Measurements from ENCODE around the gene CD58. TPM values are rescaled to one million over a fixed set of nuclear protein-coding genes. Genes with fewer than 3 reads are reported as not detected.

CD58 gene
- polyA plus RNA-seq, 3 donors: 16.6 to 19.1 (median 18.8) TPM

DNA sequence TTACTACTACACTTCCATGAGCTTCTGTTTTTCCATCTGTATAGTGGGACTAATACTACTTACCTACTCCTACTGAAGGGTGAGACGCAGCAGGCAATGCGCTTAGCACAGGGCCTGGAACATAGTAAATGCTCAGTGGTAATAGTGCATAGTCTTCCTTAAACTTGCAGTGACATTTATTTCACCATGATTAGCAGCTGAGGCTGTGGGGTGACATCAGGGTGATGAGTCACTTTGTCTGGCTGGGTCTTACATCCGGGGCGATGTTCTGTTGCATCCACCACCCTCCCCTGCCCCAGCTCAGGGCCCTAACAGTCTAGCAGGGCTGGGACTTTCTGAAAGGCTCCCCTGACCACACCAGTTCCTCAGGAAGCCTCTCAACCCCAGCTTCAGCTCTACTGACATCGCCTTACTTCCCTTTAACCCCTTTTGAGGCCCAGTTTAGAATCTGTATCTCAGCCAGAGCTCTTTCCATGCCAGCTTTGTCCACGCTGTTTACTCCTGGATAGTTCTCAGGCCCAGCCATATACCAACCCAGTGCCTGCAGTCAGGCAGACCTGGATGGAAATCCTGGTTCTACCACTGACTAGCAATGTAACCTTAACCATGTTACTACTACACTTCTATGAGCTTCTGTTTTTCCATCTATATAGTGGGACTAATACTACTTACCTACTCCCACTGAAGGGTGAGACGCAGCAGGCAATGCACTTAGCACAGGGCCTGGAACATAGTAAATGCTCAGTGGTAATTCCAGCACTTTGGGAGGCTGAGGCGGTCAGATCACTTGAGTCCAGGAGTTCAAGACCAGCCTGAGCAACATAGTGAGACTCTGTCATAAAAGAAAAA lies 66.3 kb downstream of the CD58 start:
- no peak for DNase-seq (ENCODE audit: extremely low read depth in 1 of 11, low read depth in 9 of 11, low spot score in 4 of 11)

DNA sequence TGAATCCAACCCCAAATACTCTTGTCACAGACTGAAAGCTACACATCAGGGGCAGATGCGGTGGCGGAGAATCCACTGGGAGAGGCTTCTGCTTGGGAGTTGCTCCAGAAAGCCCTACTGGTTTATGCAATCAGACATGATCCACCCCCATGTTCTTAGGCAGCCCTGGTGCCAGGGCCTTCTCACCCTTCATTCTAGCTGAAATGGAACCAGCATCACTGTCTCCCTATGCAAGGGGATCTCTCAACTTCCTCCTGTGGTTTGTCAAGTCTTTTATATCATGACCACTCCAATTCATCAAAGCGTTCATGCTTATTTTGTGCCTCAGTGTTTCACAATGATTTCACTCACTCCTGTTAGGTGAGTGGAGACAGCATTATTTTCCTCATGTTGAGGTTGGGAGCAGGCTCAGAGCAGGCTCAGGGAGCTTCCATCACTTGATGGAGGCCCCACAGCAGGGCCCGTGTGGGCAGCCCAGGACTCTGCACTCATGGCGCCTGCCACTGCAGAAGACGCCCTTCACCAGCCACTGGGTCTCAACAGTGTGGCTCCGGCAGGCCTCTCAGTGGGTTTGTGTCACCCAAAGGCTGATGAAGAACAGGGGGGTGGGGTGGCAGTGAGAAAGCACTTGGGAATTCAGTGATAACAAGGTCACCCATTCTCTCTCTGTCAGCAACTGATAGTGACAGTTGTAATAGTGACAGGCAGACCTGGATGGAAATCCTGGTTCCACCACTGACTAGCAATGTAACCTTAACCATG lies 67.1 kb downstream of the CD58 start:
- DNase-seq (ENCODE audit: extremely low read depth in 1 of 11, low read depth in 9 of 11, low spot score in 4 of 11): no peak

DNA sequence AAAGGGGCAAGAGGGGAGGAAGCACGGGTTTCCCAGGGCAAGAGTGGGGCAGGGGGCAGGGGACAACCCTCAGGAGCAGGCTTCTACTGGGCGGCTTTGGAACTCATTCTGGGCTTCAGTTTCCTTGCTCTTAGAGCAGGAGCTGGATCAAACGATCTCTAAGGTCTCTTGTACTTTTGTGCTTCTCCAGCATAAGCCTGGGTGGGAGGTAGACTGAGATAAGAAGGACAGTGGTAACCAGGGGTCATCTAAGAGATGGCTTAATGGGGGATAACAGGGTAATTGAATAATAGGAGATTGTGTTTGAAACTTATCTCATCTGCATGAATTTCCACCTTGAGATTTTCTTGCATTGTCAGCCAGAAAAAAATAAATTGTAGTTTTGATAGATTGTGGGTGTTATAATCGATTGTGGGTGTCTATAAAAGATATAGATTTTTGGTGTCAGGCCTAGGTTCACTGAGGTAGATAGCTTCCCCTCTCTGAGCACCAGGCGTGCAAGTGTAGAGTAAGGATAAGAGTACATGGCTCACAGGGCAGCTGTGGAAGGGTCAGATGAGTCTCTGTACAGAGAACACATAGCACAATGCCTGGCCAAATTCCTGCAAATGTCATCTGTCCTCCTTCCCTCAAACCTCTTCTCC lies 68.0 kb downstream of the CD58 start:
- DNase-seq (ENCODE audit: extremely low read depth in 1 of 11, low read depth in 9 of 11, low spot score in 4 of 11): no peak

DNA sequence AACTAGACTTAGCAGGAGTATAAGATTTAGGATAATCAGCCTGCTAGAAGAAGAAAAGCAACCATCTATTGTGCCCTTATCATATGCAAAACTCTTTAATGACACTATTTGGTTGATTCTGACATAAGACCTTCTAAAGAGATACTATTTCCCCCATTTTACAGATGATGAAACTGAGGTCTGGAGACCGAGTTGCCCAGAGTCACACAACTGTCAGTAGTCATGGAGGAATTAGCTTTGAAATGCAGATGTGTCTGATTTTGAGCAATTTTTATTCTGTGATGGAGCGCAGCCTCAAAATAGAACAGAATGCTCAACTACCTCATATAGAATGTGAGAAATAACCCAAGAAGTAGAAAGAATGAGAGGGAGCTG lies 69.0 kb downstream of the CD58 start:
- no peak for DNase-seq (ENCODE audit: extremely low read depth in 1 of 11, low read depth in 9 of 11, low spot score in 4 of 11)

DNA sequence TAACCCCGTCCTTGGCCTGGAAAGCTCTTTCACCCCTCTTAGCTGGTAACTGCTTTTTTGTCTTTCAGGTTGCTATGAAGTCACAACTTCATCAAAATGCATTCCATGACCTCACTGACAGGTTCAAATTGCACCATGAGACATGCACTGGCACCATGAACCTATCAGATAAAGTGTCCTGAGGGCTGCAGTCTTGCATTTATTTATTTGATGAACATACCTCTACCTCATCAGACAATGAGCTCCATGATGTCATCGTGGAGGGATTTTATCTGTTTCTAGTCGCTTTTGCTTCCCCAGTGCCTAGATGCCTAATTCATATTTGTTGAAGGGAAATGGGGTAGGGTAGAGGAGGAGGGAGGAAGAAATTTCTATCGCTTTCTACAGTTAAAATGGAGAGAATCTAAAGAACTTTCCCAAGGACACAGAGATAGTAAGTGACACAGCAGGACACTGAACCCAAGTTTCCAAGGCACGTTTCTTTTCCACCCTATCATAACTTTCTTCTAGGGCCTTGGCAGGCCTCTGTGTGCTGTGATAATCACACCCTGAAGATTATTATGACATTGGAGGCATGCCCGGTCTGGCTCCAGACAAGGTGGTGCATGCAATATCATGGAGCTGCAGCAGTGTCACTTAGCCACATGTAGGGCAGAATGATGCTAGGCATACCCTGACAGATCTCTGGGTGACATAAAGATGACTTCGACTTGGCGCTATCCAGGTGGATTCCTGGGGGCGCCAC lies 69.5 kb downstream of the CD58 start:
- DNase-seq (ENCODE audit: extremely low read depth in 1 of 11, low read depth in 9 of 11, low spot score in 4 of 11): no peak

DNA sequence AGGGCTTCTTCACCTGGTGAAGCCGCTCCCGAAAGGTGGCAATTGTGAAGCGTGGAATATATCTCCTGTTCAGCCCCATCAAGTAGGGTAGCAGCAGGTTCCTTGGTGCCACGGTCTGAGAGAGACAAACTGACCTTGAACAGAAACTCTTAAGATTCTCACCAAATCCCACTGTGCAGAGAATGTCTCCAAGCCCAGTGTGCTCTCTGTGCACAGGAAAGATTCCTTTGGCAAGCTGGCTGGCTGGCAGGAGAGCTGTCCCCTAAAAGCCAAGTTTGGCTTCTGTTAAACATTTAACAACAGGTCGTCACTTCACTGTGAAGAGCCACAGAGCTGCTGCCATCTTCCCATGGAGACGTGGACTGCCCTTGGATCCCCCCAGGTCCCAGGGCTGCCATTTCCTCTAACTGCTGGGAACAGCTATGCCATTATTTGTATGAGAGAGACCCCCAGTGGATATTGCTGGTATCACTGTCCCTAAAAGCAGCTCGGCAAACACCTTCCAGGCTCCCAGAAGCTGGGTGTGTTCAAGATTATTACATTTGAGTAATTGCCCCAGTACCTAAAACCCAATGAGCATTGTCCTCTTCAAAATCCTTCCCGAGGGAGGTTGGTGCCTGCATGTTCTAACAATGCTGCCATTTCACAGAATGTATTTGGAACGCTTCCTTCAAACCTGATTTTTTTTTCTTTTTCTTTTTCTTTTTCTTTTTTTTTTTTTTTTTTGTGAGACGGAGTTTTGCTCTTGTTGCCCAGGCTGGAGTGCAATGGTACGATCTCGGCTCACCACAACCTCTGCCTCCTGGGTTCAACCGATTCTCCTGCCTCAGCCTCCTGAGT lies 71.8 kb downstream of the CD58 start:
- peak in 7 of 11 donors; percentile 44 to 69 (median 50) for DNase-seq (ENCODE audit: extremely low read depth in 1 of 11, low read depth in 9 of 11, low spot score in 4 of 11)

DNA sequence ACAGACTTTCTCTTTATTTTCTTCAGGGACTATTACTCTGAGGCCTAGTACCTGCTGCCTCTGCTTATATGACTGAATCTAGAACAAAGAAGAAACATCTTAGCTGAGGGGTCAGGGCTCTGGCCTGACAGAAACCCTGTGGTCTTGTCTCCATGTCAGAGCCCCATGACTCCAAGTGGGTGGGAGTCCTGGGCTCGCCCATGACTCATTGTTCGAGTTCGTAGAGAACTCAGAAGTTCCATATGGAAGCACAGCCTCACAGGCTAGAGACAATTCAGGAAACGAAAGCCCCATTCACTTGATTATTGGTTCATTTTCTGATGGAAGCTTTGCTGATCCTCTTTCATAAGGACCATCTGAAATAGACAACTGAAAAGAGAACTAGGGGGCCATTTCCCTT lies 73.2 kb downstream of the CD58 start:
- DNase-seq (ENCODE audit: extremely low read depth in 1 of 11, low read depth in 9 of 11, low spot score in 4 of 11): no peak

DNA sequence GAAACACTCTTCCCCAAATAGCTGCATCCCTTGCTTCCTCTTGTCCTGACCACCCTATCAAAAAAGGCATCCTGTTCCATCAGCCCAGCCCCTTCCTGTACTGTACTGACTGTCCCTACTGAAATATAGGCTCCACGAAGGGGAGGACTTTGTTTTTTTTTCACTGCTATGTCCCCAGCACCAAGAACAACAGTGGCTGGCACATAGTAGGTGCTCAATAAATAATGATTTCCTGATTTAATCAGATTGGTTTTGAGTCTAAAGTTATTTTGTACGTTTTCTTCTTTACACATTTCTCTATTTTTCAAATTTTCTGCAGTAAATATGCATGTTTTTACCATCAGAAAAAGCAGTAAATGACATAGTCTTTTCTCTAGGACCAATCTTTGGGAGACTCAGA lies 73.9 kb downstream of the CD58 start:
- no peak for DNase-seq (ENCODE audit: extremely low read depth in 1 of 11, low read depth in 9 of 11, low spot score in 4 of 11)

DNA sequence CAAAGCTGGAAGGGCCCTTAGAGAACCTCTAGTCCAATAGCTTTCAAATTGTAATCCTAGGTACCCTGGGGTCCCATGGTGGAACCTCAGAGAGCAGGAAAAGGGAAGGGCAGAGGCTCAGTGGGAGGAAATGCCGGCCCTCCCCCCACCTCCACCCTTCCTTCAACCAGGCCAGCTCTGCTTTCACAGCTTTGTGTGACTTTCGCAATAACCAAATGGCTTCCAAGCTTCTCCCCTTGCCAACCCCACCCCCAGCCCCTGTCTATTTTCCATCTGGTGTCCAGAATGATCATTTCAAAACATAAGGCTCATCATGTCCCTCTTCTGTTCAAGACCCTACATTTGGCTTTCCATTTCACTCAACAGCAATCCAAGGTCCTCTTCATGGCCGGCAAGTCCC lies 74.4 kb downstream of the CD58 start:
- DNase-seq (ENCODE audit: extremely low read depth in 1 of 11, low read depth in 9 of 11, low spot score in 4 of 11): no peak

DNA sequence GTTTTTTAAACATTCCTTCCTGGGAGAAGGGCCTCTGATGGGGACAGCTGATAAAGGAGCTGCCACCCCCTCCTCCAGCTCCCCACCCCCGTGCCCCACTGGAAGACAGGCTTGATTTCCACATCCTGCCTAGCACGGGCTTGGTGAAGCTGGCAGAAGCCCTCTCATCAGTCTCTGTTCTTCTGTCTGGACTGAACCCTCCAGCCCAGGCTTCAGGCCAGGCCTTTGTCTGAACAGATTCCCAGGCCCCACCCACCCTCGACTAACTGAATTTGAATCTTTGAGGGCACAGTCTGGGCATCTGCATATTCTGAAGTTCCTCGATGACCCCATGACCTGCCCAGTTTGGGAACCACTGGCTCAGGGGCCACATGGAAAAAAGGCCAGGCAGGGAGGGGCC lies 75.3 kb downstream of the CD58 start:
- no peak for DNase-seq (ENCODE audit: extremely low read depth in 1 of 11, low read depth in 9 of 11, low spot score in 4 of 11)

DNA sequence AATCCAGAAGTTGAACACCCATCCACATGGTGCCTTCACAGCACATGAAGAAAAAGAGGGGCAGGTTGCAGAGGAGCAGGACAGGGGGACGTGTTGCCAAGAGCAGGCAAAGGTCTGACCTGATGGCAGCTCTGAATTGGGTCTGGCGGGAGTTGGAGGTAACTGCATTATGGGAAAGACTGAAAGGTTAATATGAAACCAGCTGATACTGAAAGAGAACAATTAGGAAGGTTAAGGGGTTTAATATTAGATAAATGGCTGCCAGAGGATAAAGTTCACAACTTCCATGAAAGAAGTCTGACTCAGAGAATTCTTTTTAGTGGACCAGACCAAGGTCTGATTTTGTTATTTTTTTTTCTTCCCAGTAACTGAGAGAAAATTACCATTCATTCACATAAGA lies 76.1 kb downstream of the CD58 start:
- DNase-seq (ENCODE audit: extremely low read depth in 1 of 11, low read depth in 9 of 11, low spot score in 4 of 11): no peak

DNA sequence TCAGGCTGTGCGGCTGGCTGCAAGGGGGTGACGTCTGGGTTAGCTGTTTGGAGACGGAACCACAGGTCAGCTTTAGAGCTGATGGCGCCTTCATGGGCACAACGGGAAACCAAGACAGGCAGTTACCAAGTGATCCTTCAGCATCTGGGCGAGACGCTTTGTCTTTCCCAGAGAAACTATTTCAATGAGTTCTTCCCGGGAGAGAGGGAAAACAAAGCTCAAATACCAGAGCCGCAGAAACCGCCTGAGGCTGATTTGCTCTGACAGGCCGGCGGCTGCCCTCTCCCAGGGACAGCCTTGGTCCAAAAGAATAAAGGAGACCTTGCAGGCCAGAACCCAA lies 76.5 kb downstream of the CD58 start:
- no peak for DNase-seq (ENCODE audit: extremely low read depth in 1 of 11, low read depth in 9 of 11, low spot score in 4 of 11)

DNA sequence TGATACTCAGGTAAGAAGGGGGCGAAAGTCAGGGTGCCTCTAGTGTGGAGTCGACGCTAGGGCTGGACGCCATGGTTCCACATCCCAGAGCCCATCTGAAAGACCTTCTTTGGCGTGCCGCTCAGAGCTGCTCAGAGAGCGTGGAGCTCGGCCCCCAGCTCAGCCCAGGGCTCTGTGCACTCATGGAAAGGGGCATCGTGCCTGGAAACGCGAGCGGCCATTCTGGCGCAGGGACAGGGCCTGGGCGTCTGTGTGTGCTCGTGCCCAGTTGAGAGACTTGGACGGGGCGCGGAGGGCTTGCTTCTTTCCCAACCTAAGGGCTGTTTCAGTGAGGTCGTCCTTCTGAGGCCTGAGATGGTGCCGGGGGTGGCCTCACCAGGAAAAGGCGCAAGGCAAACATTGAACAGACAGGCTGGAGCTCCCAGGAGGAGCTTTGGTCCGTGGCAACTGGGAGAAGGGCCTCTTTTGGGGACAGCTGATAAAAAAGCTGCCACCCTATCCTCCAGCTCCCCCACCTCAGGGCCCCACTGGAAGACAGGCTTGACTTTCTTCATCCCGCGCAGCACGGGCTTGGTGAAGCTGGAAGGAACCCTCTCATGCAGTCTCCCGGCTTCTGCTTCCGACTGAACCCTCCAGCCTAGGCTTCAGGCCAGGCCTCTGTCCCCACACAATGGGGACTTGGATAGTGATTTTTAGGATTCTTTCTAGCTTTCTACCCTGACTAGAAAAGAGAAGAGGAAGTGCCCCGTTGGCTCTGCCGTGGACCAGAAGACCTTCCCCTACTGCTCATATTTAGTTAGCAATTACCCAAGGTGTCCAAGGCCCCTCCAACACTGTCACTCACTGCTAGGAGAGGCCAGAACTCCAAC lies 77.1 kb downstream of the CD58 start:
- DNase-seq (ENCODE audit: extremely low read depth in 1 of 11, low read depth in 9 of 11, low spot score in 4 of 11): no peak

DNA sequence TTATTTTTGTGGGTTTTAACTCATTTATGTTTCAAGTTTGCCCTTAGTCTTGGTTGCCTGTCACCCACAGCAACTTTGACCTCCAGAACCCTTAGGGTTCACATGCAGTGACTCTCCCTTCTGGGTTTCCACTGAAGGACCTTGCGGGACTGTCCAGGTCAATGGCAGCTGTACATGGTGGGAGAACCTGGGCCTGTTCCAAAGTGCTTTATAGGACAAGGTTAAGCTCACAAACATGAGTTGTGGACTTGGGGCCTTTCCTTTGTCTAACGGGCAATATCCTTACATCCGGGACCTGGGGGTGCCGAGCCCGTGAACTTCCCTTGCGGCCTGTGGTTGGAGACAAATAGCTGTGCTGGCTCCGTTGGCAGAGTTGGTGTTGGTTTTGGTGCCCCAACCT lies 77.8 kb downstream of the CD58 start:
- DNase-seq (ENCODE audit: extremely low read depth in 1 of 11, low read depth in 9 of 11, low spot score in 4 of 11): no peak

DNA sequence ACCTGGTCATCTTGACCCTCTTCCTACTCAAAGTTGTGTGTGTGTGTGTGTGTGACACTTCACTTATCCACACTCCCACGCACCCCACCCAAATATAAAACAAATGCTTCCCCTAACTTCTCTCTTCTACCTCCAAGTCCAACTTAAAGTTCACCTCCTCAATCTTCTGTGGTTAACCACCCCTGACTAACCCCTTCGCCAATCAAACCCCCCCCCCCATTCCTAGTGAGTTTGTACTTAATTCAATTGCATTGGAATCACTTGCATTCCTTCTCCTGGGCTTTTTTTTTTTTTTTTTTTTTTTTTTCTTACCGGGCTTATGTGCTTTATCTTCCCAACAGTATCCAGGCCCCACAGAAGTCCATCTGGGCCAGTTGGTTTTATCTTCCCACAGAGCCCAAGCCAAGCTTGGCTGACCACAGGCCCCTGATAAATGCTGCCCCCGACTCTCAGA lies 78.4 kb downstream of the CD58 start:
- no peak for DNase-seq (ENCODE audit: extremely low read depth in 1 of 11, low read depth in 9 of 11, low spot score in 4 of 11)

DNA sequence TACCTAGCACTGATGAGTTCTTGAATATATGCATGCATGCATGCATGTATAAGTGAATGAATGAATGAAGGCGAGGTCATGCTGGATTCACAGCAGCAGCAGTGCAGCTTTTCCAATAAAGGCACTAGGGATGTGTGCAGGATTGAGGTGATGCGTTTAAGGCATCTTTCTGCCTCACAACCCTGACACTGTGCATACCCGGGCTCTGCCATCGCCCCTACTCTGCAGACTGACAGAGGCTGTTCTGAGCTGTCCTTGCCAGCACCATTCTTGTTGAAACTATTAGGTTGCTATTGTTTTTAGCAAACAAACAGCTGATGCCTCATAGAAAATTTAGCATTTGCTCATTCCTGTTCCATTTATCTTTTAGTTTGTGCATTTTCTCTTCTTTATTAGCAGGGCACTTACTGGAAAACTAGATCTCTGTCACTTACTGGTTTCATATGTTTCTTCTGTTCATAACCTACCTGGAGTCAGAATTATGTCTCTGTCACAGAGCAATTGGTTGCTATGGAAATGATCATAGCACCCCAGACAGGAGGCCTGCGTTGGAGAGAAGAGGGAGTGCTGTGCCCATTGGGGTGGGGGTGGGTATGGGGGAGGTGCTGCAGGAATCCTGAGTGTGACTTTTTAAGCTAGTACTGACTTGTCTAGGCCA lies 79.0 kb downstream of the CD58 start:
- DNase-seq (ENCODE audit: extremely low read depth in 1 of 11, low read depth in 9 of 11, low spot score in 4 of 11): no peak

DNA sequence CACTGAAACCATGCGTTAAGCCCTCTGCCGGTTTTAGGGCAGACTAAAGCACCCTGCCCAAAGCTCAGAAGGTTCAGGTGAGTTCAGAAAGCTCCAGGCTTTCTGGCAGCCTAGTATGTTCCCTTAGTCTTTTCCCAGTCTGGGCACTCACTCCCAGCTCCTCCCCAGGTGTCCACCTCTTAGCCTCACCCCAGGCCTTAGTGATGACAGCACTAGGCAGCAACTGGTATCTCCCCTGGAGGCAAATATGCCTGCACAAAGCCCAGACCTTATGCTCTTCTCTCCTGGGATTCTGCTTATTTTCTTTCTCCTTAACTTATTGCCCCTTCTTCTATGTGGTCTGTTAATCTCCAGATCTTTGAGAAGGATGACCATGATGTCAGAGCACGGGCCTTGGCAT lies 80.2 kb downstream of the CD58 start:
- DNase-seq (ENCODE audit: extremely low read depth in 1 of 11, low read depth in 9 of 11, low spot score in 4 of 11): no peak

Data from renal cortex interstitium (tissue), 11 donors.